Measurements from ENCODE around the gene IL37.

IL37 gene

GRCh38 chr2:112916625-112917247 lies 5.8 kb downstream of the IL37 start:
- DNase-seq: no peak
- H3K4me3 ChIP-seq (ENCODE audit: low read depth, low read length): no peak overlapping the region
- in situ Hi-C loops (cut with HindIII; ENCODE audit: low pct_ligation_motif_present, low sequenced_read_pairs): no loop called here
- TF ChIP-seq, protein P1, sequence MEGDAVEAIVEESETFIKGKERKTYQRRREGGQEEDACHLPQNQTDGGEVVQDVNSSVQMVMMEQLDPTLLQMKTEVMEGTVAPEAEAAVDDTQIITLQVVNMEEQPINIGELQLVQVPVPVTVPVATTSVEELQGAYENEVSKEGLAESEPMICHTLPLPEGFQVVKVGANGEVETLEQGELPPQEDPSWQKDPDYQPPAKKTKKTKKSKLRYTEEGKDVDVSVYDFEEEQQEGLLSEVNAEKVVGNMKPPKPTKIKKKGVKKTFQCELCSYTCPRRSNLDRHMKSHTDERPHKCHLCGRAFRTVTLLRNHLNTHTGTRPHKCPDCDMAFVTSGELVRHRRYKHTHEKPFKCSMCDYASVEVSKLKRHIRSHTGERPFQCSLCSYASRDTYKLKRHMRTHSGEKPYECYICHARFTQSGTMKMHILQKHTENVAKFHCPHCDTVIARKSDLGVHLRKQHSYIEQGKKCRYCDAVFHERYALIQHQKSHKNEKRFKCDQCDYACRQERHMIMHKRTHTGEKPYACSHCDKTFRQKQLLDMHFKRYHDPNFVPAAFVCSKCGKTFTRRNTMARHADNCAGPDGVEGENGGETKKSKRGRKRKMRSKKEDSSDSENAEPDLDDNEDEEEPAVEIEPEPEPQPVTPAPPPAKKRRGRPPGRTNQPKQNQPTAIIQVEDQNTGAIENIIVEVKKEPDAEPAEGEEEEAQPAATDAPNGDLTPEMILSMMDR (IDR thresholded peaks at IDR 0.05; ENCODE audit: low read depth, low read length, missing control alignments): no peak
- no peaks in the 10 kb centered on the region for H3K36me3 ChIP-seq (replicated peaks)
- H3K27me3 ChIP-seq (replicated peaks): no peaks in the 10 kb centered on the region
- H3K27ac ChIP-seq: no peak overlapping the region

DNA sequence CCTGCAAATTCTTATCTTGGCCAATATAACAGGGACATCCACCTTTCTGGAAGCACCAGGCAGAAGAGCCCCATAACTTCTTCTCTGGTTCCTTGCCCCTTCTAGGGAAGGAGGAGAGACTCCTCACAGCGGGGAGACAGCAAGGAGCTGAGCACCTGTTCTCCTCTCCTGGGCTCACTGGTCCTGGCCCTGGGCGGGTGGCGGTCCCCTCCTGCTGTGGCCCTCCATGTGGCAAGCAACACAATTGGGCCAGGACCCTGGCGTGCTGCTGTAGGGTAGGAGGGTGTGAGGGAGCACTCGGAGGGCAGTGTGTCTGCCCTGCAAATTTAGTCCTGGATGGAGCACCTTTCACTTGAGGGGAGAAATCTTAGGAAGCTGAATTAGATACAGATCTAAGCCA lies 6.9 kb downstream of the IL37 start:
- in situ Hi-C loops (cut with HindIII; ENCODE audit: low pct_ligation_motif_present, low sequenced_read_pairs): no loop called here
- Histone ChIP-seq H3K27me3 (replicated peaks) (no peaks in the 10 kb centered on the region), H3K36me3 (replicated peaks) (no peaks in the 10 kb centered on the region), H3K27ac (no peak overlapping the region), H3K4me3 (ENCODE audit: low read depth, low read length) (no peak overlapping the region)
- DNase-seq: no peak
- TF ChIP-seq, protein P1 (IDR thresholded peaks at IDR 0.05; ENCODE audit: low read depth, low read length, missing control alignments): no peak

DNA sequence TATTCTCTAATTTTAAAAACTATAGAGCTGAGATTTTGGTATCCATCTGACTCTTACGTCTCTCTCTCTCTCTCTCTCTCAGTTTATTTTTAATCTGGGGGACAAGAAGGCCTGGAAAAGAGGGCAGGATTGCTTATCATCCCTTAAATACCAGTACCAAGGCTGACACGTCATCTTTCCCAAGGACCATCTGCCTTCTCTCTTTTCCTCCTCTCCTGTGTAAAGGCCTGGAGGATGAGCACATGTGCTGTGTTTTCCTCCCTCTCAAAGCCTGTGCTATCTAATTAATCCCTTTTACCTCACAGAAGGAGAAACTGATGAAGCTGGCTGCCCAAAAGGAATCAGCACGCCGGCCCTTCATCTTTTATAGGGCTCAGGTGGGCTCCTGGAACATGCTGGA lies 7.3 kb downstream of the IL37 start:
- TF ChIP-seq, protein P1 (IDR thresholded peaks at IDR 0.05; ENCODE audit: low read depth, low read length, missing control alignments): no peak
- in situ Hi-C loops (cut with HindIII; ENCODE audit: low pct_ligation_motif_present, low sequenced_read_pairs): no loop called here
- H3K27ac ChIP-seq: no peak overlapping the region
- no peaks in the 10 kb centered on the region for H3K27me3 ChIP-seq (replicated peaks)
- no peaks in the 10 kb centered on the region for H3K36me3 ChIP-seq (replicated peaks)
- no peak for DNase-seq
- no peak overlapping the region for H3K4me3 ChIP-seq (ENCODE audit: low read depth, low read length)

GRCh38 chr2:112919086-112919485 lies 8.1 kb downstream of the IL37 start:
- Histone ChIP-seq H3K36me3 (replicated peaks) (no peaks in the 10 kb centered on the region), H3K4me3 (ENCODE audit: low read depth, low read length) (no peak overlapping the region), H3K27me3 (replicated peaks) (no peaks in the 10 kb centered on the region), H3K27ac (no peak overlapping the region)
- no peak for DNase-seq
- TF ChIP-seq, protein P1 (IDR thresholded peaks at IDR 0.05; ENCODE audit: low read depth, low read length, missing control alignments): no peak
- in situ Hi-C loops (cut with HindIII; ENCODE audit: low pct_ligation_motif_present, low sequenced_read_pairs): no loop called here

GRCh38 chr2:112920923-112921532 lies 10.1 kb downstream of the IL37 start:
- in situ Hi-C loops (cut with HindIII; ENCODE audit: low pct_ligation_motif_present, low sequenced_read_pairs): no loop called here
- TF ChIP-seq, protein P1 (IDR thresholded peaks at IDR 0.05; ENCODE audit: low read depth, low read length, missing control alignments): peak; percentile 19
- peak; percentile 38 for DNase-seq
- Histone ChIP-seq H3K27me3 (replicated peaks) (no peaks in the 10 kb centered on the region), H3K36me3 (replicated peaks) (no peaks in the 10 kb centered on the region), H3K27ac (no peak overlapping the region), H3K4me3 (ENCODE audit: low read depth, low read length) (no peak overlapping the region)

DNA sequence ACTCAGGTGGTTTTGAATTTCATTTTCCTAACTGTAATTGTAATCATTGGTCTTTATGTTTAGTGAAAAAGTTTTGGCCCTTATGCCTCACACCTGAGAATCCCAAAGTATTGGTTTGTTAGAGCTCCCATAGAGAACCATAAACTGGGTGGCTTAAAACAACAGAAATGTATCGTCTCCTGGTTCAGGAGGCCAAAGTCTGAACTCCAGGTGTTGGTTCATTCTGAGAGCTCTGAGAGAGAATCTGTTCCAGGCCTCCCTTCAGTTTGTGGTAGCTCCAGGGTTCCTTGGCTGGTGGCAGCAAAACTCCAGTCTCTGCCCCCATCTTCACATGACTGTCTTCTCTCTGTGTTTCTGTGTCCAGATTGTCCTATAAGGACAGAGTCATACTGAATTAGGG lies 11.0 kb downstream of the IL37 start:
- TF ChIP-seq, protein P1 (IDR thresholded peaks at IDR 0.05; ENCODE audit: low read depth, low read length, missing control alignments): no peak
- no peak overlapping the region for H3K4me3 ChIP-seq (ENCODE audit: low read depth, low read length)
- no peak overlapping the region for H3K27ac ChIP-seq
- in situ Hi-C loops (cut with HindIII; ENCODE audit: low pct_ligation_motif_present, low sequenced_read_pairs): no loop called here
- DNase-seq: no peak
- no peaks in the 10 kb centered on the region for H3K27me3 ChIP-seq (replicated peaks)
- H3K36me3 ChIP-seq (replicated peaks): no peaks in the 10 kb centered on the region
